Testis (tissue), 3 donors: ENCODE data around the gene ZSCAN22. TPM values are rescaled to one million over a fixed set of nuclear protein-coding genes. Genes with fewer than 3 reads are reported as not detected.

Source experiments
- DNase-seq: peaks from one replicate; pipeline ENCODE4 v3.0.0-alpha.2; 2019
- H3K27ac ChIP-seq, 2 donors: fragments of 200-600 bp; sonication (generic); one replicate each; pipeline ENCODE4 v1.5.1; 2019
- H3K27me3 ChIP-seq: fragments of 200-600 bp; sonication (generic); one replicate; pipeline ENCODE4 v1.5.1; 2019
- H3K36me3 ChIP-seq: fragments of 200-600 bp; sonication (generic); one replicate; pipeline ENCODE4 v1.5.1; 2017; ENCODE audit warnings: low read depth; ENCODE audit errors: missing control alignments
- H3K4me1 ChIP-seq: fragments of 200-600 bp; sonication (generic); one replicate; pipeline ENCODE4 v1.5.1; 2019
- H3K4me3 ChIP-seq, 2 donors: fragments of 200-600 bp; sonication (generic); one replicate each; pipeline ENCODE4 v1.5.1; 2017 to 2019
- H3K9me3 ChIP-seq: fragments of 200-600 bp; sonication (generic); one replicate; pipeline ENCODE4 v1.5.1; 2017
- CTCF ChIP-seq, 3 experiments: fragments of 450-650 bp in 2 of 3; fragments of 200-600 bp in 1 of 3; sonication (generic) in 1 of 3; IDR thresholded peaks; one replicate each; pipeline ENCODE4 v1.5.1; 2016 to 2019; ENCODE audit warnings: antibody characterized with exemption in 3 of 3, mild to moderate bottlenecking in 2 of 3, moderate library complexity in 1 of 3
- POLR2A ChIP-seq: fragments of 450-650 bp; IDR thresholded peaks from one replicate; pipeline ENCODE4 v1.6.1; 2017; ENCODE audit warnings: antibody characterized with exemption, mild to moderate bottlenecking, moderate library complexity
- WGBS, 2 donors: methylation state at CpG; one replicate each; pipeline ENCODE4 v1.1.5; 2018; 5-methylcytosine and 5-hydroxymethylcytosine counted together
- intact Hi-C: fragments of 100-400 bp; cut with DNase I; formaldehyde crosslinking; loops from one replicate; pipeline ENCODE4 v1.15.1; 2023; ENCODE audit warnings: low total_unique reads
- microRNA-seq, 2 donors: library from miRNA; unstranded; fragments of <30 nt; microRNA quantifications; one replicate each; pipeline ENCODE4, GENCODE V29; 2016; ENCODE audit warnings: borderline number of aligned reads in 2 of 2, borderline replicate concordance in 1 of 2
- polyA plus RNA-seq: library from polyadenylated mRNA; stranded (reverse); fragments of 350-450 nt; fragmentation: Illumina TruSeq; extraction: RNeasy Lipid Tissue Mini Kit (QIAGEN cat#74804); gene quantifications from one replicate; pipeline ENCODE4 v1.2.3, GENCODE V29; 2014; ENCODE audit warnings: low read depth, low replicate concordance; ENCODE audit not compliant: insufficient read depth
- small RNA-seq, 2 donors: library from RNA; depleted of rRNA; stranded (forward); fragments of <200 nt; gene quantifications; one replicate each; pipeline ENCODE3, GENCODE V24; 2016
- total RNA-seq, 2 donors: library from RNA; depleted of rRNA; stranded (reverse); fragments of >200 nt; gene quantifications; one replicate each; pipeline ENCODE4 v1.2.3, GENCODE V29; 2016

Gene ZSCAN22
- total and polyA plus RNA-seq, 3 donors from 2014 or later = 2.4 to 4.9 (median 3.5) TPM

DNA sequence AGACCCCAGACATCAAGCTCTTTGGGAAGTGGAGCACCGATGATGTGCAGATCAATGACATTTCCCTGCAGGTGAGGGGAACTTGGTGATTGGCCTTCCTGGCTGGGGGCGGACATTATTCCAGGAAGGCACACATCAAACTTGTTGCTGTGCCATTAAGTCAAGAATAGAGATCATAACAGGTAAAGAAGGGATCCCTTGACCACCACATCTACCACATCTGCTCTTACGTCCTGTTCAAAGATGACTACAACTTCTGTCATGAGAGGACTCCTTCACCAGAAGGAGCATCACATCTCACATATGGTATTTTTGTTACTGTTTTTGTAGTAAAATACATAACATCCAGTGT is 61.4 kb downstream of the ZSCAN22 start:
- peaks cover 20% of the 10 kb centered on the region for H3K4me1 ChIP-seq
- no peak for DNase-seq
- WGBS, 2 donors = 66 to 79% methylated on average over 3 of the region's 3 CpGs
- TF ChIP-seq CTCF (IDR thresholded peaks at IDR 0.05) (no peak), POLR2A (no peak)
- peak overlapping the region; percentile 73 to 76 for H3K4me3 ChIP-seq
- no peak overlapping the region for H3K27ac ChIP-seq
- no peaks in the 10 kb centered on the region for H3K9me3 ChIP-seq
- no peaks in the 10 kb centered on the region for H3K27me3 ChIP-seq
- no peaks in the 10 kb centered on the region for H3K36me3 ChIP-seq
- intact Hi-C loops = no loop called here

Small RNA genes lying within 50 kb of the gene (microRNA-seq; reads per million reads assigned to microRNA genes)
- 0 reads per million in 2 donors for gene MIR4754
- gene MIR6806 = 0 to 0.69 reads per million in 2 donors

Small RNA genes lying within 50 kb of the gene (small RNA-seq; reads per million reads assigned to genes)
- gene MIR4754 (0 to 0.09 reads per million in 2 donors), gene MIR6806 (0 reads per million in 2 donors), gene RNA5SP473 (0 to 0.09 reads per million in 2 donors)

Other genes with a start within 250 kb of the ZSCAN22 start
- gene ZSCAN18, start 228.8 kb upstream of the ZSCAN22 start, total RNA-seq = 100 to 1,000 TPM; 150 to 169 TPM
- 95.1 TPM for gene ZSCAN18, start 228.8 kb upstream of the ZSCAN22 start, polyA plus RNA-seq
- gene ZNF329, start 176.2 kb upstream of the ZSCAN22 start, total RNA-seq = 10 to 100 TPM; 19.8 to 20.7 TPM
- gene ZNF329, start 176.2 kb upstream of the ZSCAN22 start, polyA plus RNA-seq = 24.2 TPM
- 10 to 100 TPM; 42.6 to 48.0 TPM for gene ZNF274, start 143.9 kb upstream of the ZSCAN22 start, total RNA-seq
- 34.2 TPM for gene ZNF274, start 143.9 kb upstream of the ZSCAN22 start, polyA plus RNA-seq
- gene ZNF544, start 98.1 kb upstream of the ZSCAN22 start, total RNA-seq = 10 to 100 TPM; 92.2 to 93.9 TPM
- gene ZNF544, start 98.1 kb upstream of the ZSCAN22 start, polyA plus RNA-seq = 45.8 TPM
- gene ZNF8, start 48.0 kb upstream of the ZSCAN22 start, total RNA-seq = 10 to 100 TPM in 1 of 2 donors, 1 to 10 TPM in 1; 9.6 to 10.4 TPM
- 2.6 TPM for gene ZNF8, start 48.0 kb upstream of the ZSCAN22 start, polyA plus RNA-seq
- 10 to 100 TPM; 48.9 to 58.5 TPM for gene ERVK3-1, start 21.6 kb upstream of the ZSCAN22 start, total RNA-seq
- gene ERVK3-1, start 21.6 kb upstream of the ZSCAN22 start, polyA plus RNA-seq = 34.0 TPM
- 10 to 100 TPM in 1 of 2 donors, 1 to 10 TPM in 1; 3.5 to 13.1 TPM for gene A1BG, start 26.5 kb downstream of the ZSCAN22 start, total RNA-seq
- 4.5 TPM for gene A1BG, start 26.5 kb downstream of the ZSCAN22 start, polyA plus RNA-seq
- gene ZNF497, start 35.8 kb downstream of the ZSCAN22 start, total RNA-seq = 10 to 100 TPM; 10.3 to 10.7 TPM
- 2.6 TPM for gene ZNF497, start 35.8 kb downstream of the ZSCAN22 start, polyA plus RNA-seq
- 1 to 10 TPM; 6.2 to 9.3 TPM for gene ZNF837, start 54.0 kb downstream of the ZSCAN22 start, total RNA-seq
- 1.3 TPM for gene ZNF837, start 54.0 kb downstream of the ZSCAN22 start, polyA plus RNA-seq
- gene RPS5, start 60.3 kb downstream of the ZSCAN22 start, total RNA-seq = 1,000 to 10,000 TPM in 1 of 2 donors, 100 to 1,000 TPM in 1; 437 to 1,004 TPM
- gene RPS5, start 60.3 kb downstream of the ZSCAN22 start, polyA plus RNA-seq = 746 TPM
- gene RNF225, start 68.7 kb downstream of the ZSCAN22 start, total RNA-seq = not detected
- not detected for gene RNF225, start 68.7 kb downstream of the ZSCAN22 start, polyA plus RNA-seq
- 10 to 100 TPM; 22.1 to 33.9 TPM for gene ZNF584, start 81.7 kb downstream of the ZSCAN22 start, total RNA-seq
- 10.4 TPM for gene ZNF584, start 81.7 kb downstream of the ZSCAN22 start, polyA plus RNA-seq
- 10 to 100 TPM; 11.4 to 11.6 TPM for gene ZNF132, start 113.2 kb downstream of the ZSCAN22 start, total RNA-seq
- gene ZNF132, start 113.2 kb downstream of the ZSCAN22 start, polyA plus RNA-seq = 5.5 TPM
- 10 to 100 TPM in 1 of 2 donors, 1 to 10 TPM in 1; 8.5 to 15.8 TPM for gene ZNF324B, start 124.6 kb downstream of the ZSCAN22 start, total RNA-seq
- 4.8 TPM for gene ZNF324B, start 124.6 kb downstream of the ZSCAN22 start, polyA plus RNA-seq
- gene ZNF324, start 140.1 kb downstream of the ZSCAN22 start, total RNA-seq = 10 to 100 TPM; 23.2 to 24.8 TPM
- gene ZNF324, start 140.1 kb downstream of the ZSCAN22 start, polyA plus RNA-seq = 7.8 TPM
- gene ZNF446, start 149.4 kb downstream of the ZSCAN22 start, total RNA-seq = 10 to 100 TPM; 33.6 to 38.7 TPM
- 24.3 TPM for gene ZNF446, start 149.4 kb downstream of the ZSCAN22 start, polyA plus RNA-seq
- gene SLC27A5, start 185.0 kb downstream of the ZSCAN22 start, total RNA-seq = 10 to 100 TPM; 29.1 to 37.8 TPM
- 63.6 TPM for gene SLC27A5, start 185.0 kb downstream of the ZSCAN22 start, polyA plus RNA-seq
- 10 to 100 TPM; 14.0 to 15.1 TPM for gene ZBTB45, start 192.8 kb downstream of the ZSCAN22 start, total RNA-seq
- gene ZBTB45, start 192.8 kb downstream of the ZSCAN22 start, polyA plus RNA-seq = 6.9 TPM
- gene TRIM28, start 217.1 kb downstream of the ZSCAN22 start, total RNA-seq = 100 to 1,000 TPM; 415 to 521 TPM
- gene TRIM28, start 217.1 kb downstream of the ZSCAN22 start, polyA plus RNA-seq = 694 TPM
- gene CHMP2A, start 228.1 kb downstream of the ZSCAN22 start, total RNA-seq = 100 to 1,000 TPM; 115 to 126 TPM
- gene CHMP2A, start 228.1 kb downstream of the ZSCAN22 start, polyA plus RNA-seq = 155 TPM
- gene UBE2M, start 231.6 kb downstream of the ZSCAN22 start, total RNA-seq = 10 to 100 TPM; 65.0 to 65.2 TPM
- 155 TPM for gene UBE2M, start 231.6 kb downstream of the ZSCAN22 start, polyA plus RNA-seq
- 10 to 100 TPM; 55.8 to 56.1 TPM for gene MZF1, start 246.3 kb downstream of the ZSCAN22 start, total RNA-seq
- 23.9 TPM for gene MZF1, start 246.3 kb downstream of the ZSCAN22 start, polyA plus RNA-seq